ENCODE data around the gene TXNRD3. TPM values are rescaled to one million over a fixed set of nuclear protein-coding genes. Genes with fewer than 3 reads are reported as not detected.
"Not testable (repeated sequence)": the region's sequence is repeated elsewhere in the genome, so short reads cannot be mapped to it uniquely, and the experiment has no call there.

The TXNRD3 gene
- total RNA-seq, 1 experiment from 2014 or later = 8.1 TPM

- Histone ChIP-seq H3T11ph (ENCODE audit: low read length) (no peak overlapping the region), H3K27ac (ENCODE audit: insufficient read length, low read depth, low read length) (no peak overlapping the region), H2BK20ac (ENCODE audit: low read depth, low read length, poor library complexity, severe bottlenecking) (no peak overlapping the region), H2BK12ac (ENCODE audit: insufficient read length, low read depth, low read length) (no peak overlapping the region), H3K79me2 (ENCODE audit: insufficient read depth, low read length) (no peaks in the 10 kb centered on the region), H2BK120ac (ENCODE audit: low read depth, low read length, poor library complexity, severe bottlenecking) (no peak overlapping the region), H2AFZ (ENCODE audit: low read length) (no peak overlapping the region), H3K56ac (ENCODE audit: insufficient read length, low read depth, low read length) (no peak overlapping the region), H2AK5ac (ENCODE audit: insufficient read length, low read length) (no peak overlapping the region), H3K4me1 (ENCODE audit: insufficient read depth, low read length) (no peaks in the 10 kb centered on the region), H3K18ac (ENCODE audit: insufficient read length, low read depth, low read length) (no peak overlapping the region), H3K9me3 (ENCODE audit: control insufficient read depth, low read depth, low read length) (no peaks in the 10 kb centered on the region), H2BK5ac (ENCODE audit: insufficient read length, low read length) (no peak overlapping the region), H4K91ac (ENCODE audit: insufficient read length, low read depth, low read length) (no peak overlapping the region), H3K23ac (ENCODE audit: insufficient read length, low read depth, low read length) (no peak overlapping the region), H2BK15ac (ENCODE audit: low read depth, low read length) (no peak overlapping the region), H4K20me1 (ENCODE audit: control insufficient read depth, insufficient read depth, insufficient read length) (no peaks in the 10 kb centered on the region), H4K8ac (replicated peaks; ENCODE audit: insufficient read length, low read depth, low read length) (no peak overlapping the region), H3K27me3 (ENCODE audit: insufficient read depth, low read length) (no peaks in the 10 kb centered on the region), H3K23me2 (ENCODE audit: insufficient read length, low read depth, low read length, poor library complexity, severe bottlenecking) (no peaks in the 10 kb centered on the region), H3K14ac (ENCODE audit: insufficient read depth, low read length) (no peak overlapping the region), H3K79me1 (ENCODE audit: insufficient read depth, low read depth, low read length, poor library complexity, severe bottlenecking) (no peaks in the 10 kb centered on the region), H3K4ac (ENCODE audit: low read depth, low read length) (no peak overlapping the region), H3K4me2 (ENCODE audit: insufficient read depth, insufficient read length, low read length) (no peak overlapping the region), H3K9ac (ENCODE audit: extremely low read depth, insufficient read length, low read length) (no peak overlapping the region), H4K5ac (ENCODE audit: insufficient read length, low read depth, low read length) (no peak overlapping the region)
- no peak overlapping the region for H3K4me3 Mint-ChIP-seq
- TF ChIP-seq CTCF (conservative IDR thresholded peaks at IDR 0.05) = no peak
- H3K27ac Mint-ChIP-seq = no peak overlapping the region
- H3K27me3 Mint-ChIP-seq (ENCODE audit: low read depth) = no peaks in the 10 kb centered on the region
- no CpG with 5 or more reads among the region's 1 CpG for WGBS (ENCODE audit: extremely low coverage, insufficient read length, low lambda C conversion rate)
- DNase-seq = no peak
- peaks cover 0 to 5% (median 0%) of the 10 kb centered on the region in 3 experiments; a peak in 2 of 7 replicates for H3K36me3 Mint-ChIP-seq (ENCODE audit: insufficient read depth in 1 of 3, low read depth in 3 of 3)
- no peaks in the 10 kb centered on the region for H3K4me1 Mint-ChIP-seq
- peaks cover 5 to 7% of the 10 kb centered on the region in 2 experiments; a peak in 4 of 5 replicates for H3K9me3 Mint-ChIP-seq
Measured at GRCh38 chr3:126599101-126599500, 55.8 kb downstream of the TXNRD3 start.

- H4K5ac ChIP-seq (ENCODE audit: insufficient read length, low read depth, low read length); H3K4me2 ChIP-seq (ENCODE audit: insufficient read depth, insufficient read length, low read length); H2BK12ac ChIP-seq (ENCODE audit: insufficient read length, low read depth, low read length); H4K20me1 ChIP-seq (ENCODE audit: control insufficient read depth, insufficient read depth, insufficient read length); H3K14ac ChIP-seq (ENCODE audit: insufficient read depth, low read length); H3K23ac ChIP-seq (ENCODE audit: insufficient read length, low read depth, low read length); H3K4ac ChIP-seq (ENCODE audit: low read depth, low read length); H3K79me2 ChIP-seq (ENCODE audit: insufficient read depth, low read length); H2BK15ac ChIP-seq (ENCODE audit: low read depth, low read length); H3K4me1 Mint-ChIP-seq; H3K18ac ChIP-seq (ENCODE audit: insufficient read length, low read depth, low read length); H2AK5ac ChIP-seq (ENCODE audit: insufficient read length, low read length); H2BK5ac ChIP-seq (ENCODE audit: insufficient read length, low read length); H2BK120ac ChIP-seq (ENCODE audit: low read depth, low read length, poor library complexity, severe bottlenecking); H3T11ph ChIP-seq (ENCODE audit: low read length); H3K27ac ChIP-seq (ENCODE audit: insufficient read length, low read depth, low read length); H3K4me3 Mint-ChIP-seq; H2AFZ ChIP-seq (ENCODE audit: low read length); H4K91ac ChIP-seq (ENCODE audit: insufficient read length, low read depth, low read length); H3K56ac ChIP-seq (ENCODE audit: insufficient read length, low read depth, low read length); DNase-seq; H4K8ac ChIP-seq (replicated peaks; ENCODE audit: insufficient read length, low read depth, low read length); H3K23me2 ChIP-seq (ENCODE audit: insufficient read length, low read depth, low read length, poor library complexity, severe bottlenecking); H2BK20ac ChIP-seq (ENCODE audit: low read depth, low read length, poor library complexity, severe bottlenecking); H3K4me1 ChIP-seq (ENCODE audit: insufficient read depth, low read length); H3K79me1 ChIP-seq (ENCODE audit: insufficient read depth, low read depth, low read length, poor library complexity, severe bottlenecking); H3K9ac ChIP-seq (ENCODE audit: extremely low read depth, insufficient read length, low read length); H3K9me3 ChIP-seq (ENCODE audit: control insufficient read depth, low read depth, low read length); H3K27me3 ChIP-seq (ENCODE audit: insufficient read depth, low read length); H3K27me3 Mint-ChIP-seq (ENCODE audit: low read depth); H3K27ac Mint-ChIP-seq: not testable (repeated sequence)
- Mint-ChIP-seq H3K36me3 (ENCODE audit: insufficient read depth in 1 of 3, low read depth in 3 of 3) (peaks cover 4 to 13% (median 6%) of the 10 kb centered on the region in 3 experiments; a peak in 5 of 7 replicates), H3K9me3 (peaks cover 11 to 21% of the 10 kb centered on the region in 2 experiments; a peak in 4 of 5 replicates)
- WGBS (ENCODE audit: extremely low coverage, insufficient read length, low lambda C conversion rate) = no CpG with 5 or more reads among the region's 4 CpGs
Measured at GRCh38 chr3:126595479-126595878, 59.4 kb downstream of the TXNRD3 start.

All from H9 (cell line).